Peyer's patch (tissue), 4 donors: ENCODE results near the gene PRPF18.

Experiments used
- POLR2A ChIP-seq, 2 donors: fragments of 450-650 bp; IDR thresholded peaks; one replicate each; pipeline ENCODE4 v1.5.1; 2017; ENCODE audit warnings: antibody characterized with exemption in 2 of 2, mild to moderate bottlenecking in 2 of 2, moderate library complexity in 2 of 2
- TF ChIP-seq, protein P1 (sequence below), 6 experiments: fragments of 450-650 bp in 4 of 6; fragments of 200-600 bp in 2 of 6; sonication (generic) in 1 of 6; IDR thresholded peaks; one replicate each; pipeline ENCODE4 v1.5.1; 2017 to 2019; ENCODE audit warnings: antibody characterized with exemption in 6 of 6, mild to moderate bottlenecking in 3 of 6, moderate library complexity in 1 of 6

DNA sequence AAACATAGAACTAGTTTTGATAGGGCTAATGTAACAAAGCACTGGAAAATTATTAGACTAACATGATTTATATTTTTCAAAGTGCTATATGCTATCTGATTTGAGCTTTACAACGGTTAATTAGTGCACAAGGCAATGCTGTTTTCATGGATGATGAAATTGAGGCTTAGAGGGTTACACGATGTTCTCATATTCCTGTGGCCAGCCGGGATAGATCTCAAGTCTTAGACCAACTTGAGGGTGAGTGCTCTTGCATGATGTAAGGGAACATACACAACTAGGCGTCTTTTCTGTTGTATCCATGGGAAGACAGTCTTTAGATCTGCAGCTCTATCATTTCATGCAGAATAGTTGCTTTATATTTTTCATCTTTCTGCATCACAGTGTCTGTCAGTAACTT, 4.1 kb downstream of the PRPF18 start:
- TF ChIP-seq, protein P1, sequence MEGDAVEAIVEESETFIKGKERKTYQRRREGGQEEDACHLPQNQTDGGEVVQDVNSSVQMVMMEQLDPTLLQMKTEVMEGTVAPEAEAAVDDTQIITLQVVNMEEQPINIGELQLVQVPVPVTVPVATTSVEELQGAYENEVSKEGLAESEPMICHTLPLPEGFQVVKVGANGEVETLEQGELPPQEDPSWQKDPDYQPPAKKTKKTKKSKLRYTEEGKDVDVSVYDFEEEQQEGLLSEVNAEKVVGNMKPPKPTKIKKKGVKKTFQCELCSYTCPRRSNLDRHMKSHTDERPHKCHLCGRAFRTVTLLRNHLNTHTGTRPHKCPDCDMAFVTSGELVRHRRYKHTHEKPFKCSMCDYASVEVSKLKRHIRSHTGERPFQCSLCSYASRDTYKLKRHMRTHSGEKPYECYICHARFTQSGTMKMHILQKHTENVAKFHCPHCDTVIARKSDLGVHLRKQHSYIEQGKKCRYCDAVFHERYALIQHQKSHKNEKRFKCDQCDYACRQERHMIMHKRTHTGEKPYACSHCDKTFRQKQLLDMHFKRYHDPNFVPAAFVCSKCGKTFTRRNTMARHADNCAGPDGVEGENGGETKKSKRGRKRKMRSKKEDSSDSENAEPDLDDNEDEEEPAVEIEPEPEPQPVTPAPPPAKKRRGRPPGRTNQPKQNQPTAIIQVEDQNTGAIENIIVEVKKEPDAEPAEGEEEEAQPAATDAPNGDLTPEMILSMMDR (IDR thresholded peaks at IDR 0.05), result no peak
- TF ChIP-seq POLR2A (IDR thresholded peaks at IDR 0.05), result no peak
